ENCODE data around the gene DGUOK.

Gene DGUOK

GRCh38 chr2:73952499-73953446 lies 26.1 kb downstream of the DGUOK start:
- Histone ChIP-seq H3K36me3 (replicated peaks) (peaks cover 58% of the 10 kb centered on the region), H3K27me3 (replicated peaks) (no peaks in the 10 kb centered on the region), H3K27ac (no peak overlapping the region), H3K4me3 (ENCODE audit: low read depth, low read length) (no peak overlapping the region)
- in situ Hi-C loops (cut with HindIII; ENCODE audit: low pct_ligation_motif_present, low sequenced_read_pairs) = no loop called here
- no peak for TF ChIP-seq CTCF (IDR thresholded peaks at IDR 0.05; ENCODE audit: low read depth, low read length, missing control alignments)
- DNase-seq = peak; percentile 44

- no peak for TF ChIP-seq CTCF (IDR thresholded peaks at IDR 0.05; ENCODE audit: low read depth, low read length, missing control alignments)
- H3K27me3 ChIP-seq (replicated peaks) = no peaks in the 10 kb centered on the region
- peaks cover 62% of the 10 kb centered on the region for H3K36me3 ChIP-seq (replicated peaks)
- no peak for DNase-seq
- in situ Hi-C loops (cut with HindIII; ENCODE audit: low pct_ligation_motif_present, low sequenced_read_pairs) = no loop called here
- no peak overlapping the region for H3K27ac ChIP-seq
- no peak overlapping the region for H3K4me3 ChIP-seq (ENCODE audit: low read depth, low read length)
These were observed 29.7 kb downstream of the DGUOK start for GRCh38 chr2:73956218-73956865.

- no peak for DNase-seq
- TF ChIP-seq CTCF (IDR thresholded peaks at IDR 0.05; ENCODE audit: low read depth, low read length, missing control alignments) = no peak
- Histone ChIP-seq H3K4me3 (ENCODE audit: low read depth, low read length) (no peak overlapping the region), H3K27ac (no peak overlapping the region), H3K36me3 (replicated peaks) (peaks cover 33% of the 10 kb centered on the region), H3K27me3 (replicated peaks) (no peaks in the 10 kb centered on the region)
- in situ Hi-C loops (cut with HindIII; ENCODE audit: low pct_ligation_motif_present, low sequenced_read_pairs) = no loop called here
These were observed 34.6 kb downstream of the DGUOK start for GRCh38 chr2:73961274-73961673.

- in situ Hi-C loops (cut with HindIII; ENCODE audit: low pct_ligation_motif_present, low sequenced_read_pairs) = no loop called here
- Histone ChIP-seq H3K4me3 (ENCODE audit: low read depth, low read length) (no peak overlapping the region), H3K27me3 (replicated peaks) (no peaks in the 10 kb centered on the region), H3K27ac (no peak overlapping the region), H3K36me3 (replicated peaks) (peaks cover 26% of the 10 kb centered on the region)
- no peak for DNase-seq
- no peak for TF ChIP-seq CTCF (IDR thresholded peaks at IDR 0.05; ENCODE audit: low read depth, low read length, missing control alignments)
These were observed 35.3 kb downstream of the DGUOK start for GRCh38 chr2:73961823-73962615.

- Histone ChIP-seq H3K27me3 (replicated peaks) (no peaks in the 10 kb centered on the region), H3K36me3 (replicated peaks) (peaks cover 21% of the 10 kb centered on the region), H3K4me3 (ENCODE audit: low read depth, low read length) (no peak overlapping the region), H3K27ac (no peak overlapping the region)
- TF ChIP-seq CTCF (IDR thresholded peaks at IDR 0.05; ENCODE audit: low read depth, low read length, missing control alignments) = no peak
- no peak for DNase-seq
- in situ Hi-C loops (cut with HindIII; ENCODE audit: low pct_ligation_motif_present, low sequenced_read_pairs) = no loop called here
These were observed 36.1 kb downstream of the DGUOK start for GRCh38 chr2:73962798-73963197.

All from brain microvascular endothelial cell (primary cell).